OCI-LY1 (cell line): ENCODE data around the gene CSK.

Experiments
- EZH2 ChIP-seq: fragments of 200-600 bp; sonication (generic), shearing (Covaris generic); IDR thresholded peaks from 2 replicates; pipeline ENCODE4 v1.8.0; 2017; ENCODE audit warnings: borderline replicate concordance, mixed run types, mild to moderate bottlenecking, antibody characterized with exemption, low read length, moderate library complexity, mixed read lengths
- TF ChIP-seq, protein P1 (sequence below): fragments of 200-600 bp; sonication (generic), shearing (Covaris generic); IDR thresholded peaks from 2 replicates; pipeline ENCODE4 v1.5.1; 2017; ENCODE audit warnings: mild to moderate bottlenecking, antibody characterized with exemption, low read length, moderate library complexity, mixed read lengths

DNA sequence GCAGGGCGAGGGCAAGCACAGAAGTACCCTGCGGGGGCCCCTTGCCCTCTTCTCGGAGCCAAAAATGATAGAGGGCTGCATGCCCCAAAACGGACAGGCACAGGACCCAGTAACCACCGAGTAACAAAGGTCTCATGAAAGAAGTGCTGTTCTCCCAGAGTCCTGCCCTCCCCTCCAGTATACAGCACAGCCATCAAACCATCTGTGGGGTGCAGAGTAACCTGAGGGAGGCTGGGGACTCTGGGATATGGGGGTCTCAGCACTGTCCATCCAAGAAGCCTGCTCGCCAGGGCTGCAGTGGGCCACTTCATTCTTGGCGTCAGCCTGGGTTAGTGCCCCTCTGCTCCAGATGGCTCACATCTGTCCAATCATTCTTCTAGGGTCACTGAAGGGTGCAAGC is 55.0 kb downstream of the CSK start:
- TF ChIP-seq, protein P1, sequence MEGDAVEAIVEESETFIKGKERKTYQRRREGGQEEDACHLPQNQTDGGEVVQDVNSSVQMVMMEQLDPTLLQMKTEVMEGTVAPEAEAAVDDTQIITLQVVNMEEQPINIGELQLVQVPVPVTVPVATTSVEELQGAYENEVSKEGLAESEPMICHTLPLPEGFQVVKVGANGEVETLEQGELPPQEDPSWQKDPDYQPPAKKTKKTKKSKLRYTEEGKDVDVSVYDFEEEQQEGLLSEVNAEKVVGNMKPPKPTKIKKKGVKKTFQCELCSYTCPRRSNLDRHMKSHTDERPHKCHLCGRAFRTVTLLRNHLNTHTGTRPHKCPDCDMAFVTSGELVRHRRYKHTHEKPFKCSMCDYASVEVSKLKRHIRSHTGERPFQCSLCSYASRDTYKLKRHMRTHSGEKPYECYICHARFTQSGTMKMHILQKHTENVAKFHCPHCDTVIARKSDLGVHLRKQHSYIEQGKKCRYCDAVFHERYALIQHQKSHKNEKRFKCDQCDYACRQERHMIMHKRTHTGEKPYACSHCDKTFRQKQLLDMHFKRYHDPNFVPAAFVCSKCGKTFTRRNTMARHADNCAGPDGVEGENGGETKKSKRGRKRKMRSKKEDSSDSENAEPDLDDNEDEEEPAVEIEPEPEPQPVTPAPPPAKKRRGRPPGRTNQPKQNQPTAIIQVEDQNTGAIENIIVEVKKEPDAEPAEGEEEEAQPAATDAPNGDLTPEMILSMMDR: no peak
- no peak for TF ChIP-seq EZH2
